KOPT-K1 (cell line): ENCODE data around the gene GPC3.

Experiments
- H3K27ac ChIP-seq: fragments of 200-600 bp; sonication (generic); 2 replicates; pipeline ENCODE4 v1.5.1; 2016; ENCODE audit warnings: antibody characterized with exemption, mild to moderate bottlenecking, low read depth, low read length; ENCODE audit not compliant: poor library complexity, severe bottlenecking
- H3K36me3 ChIP-seq: fragments of 200-600 bp; sonication (generic); 2 replicates; pipeline ENCODE4 v1.5.1; 2017; ENCODE audit warnings: antibody characterized with exemption, mild to moderate bottlenecking, low read length, moderate library complexity; ENCODE audit not compliant: insufficient read depth
- H3K9me3 ChIP-seq: fragments of 200-600 bp; sonication (generic); 2 replicates; pipeline ENCODE4 v1.5.1; 2017; ENCODE audit warnings: antibody characterized with exemption, low read length, mild to moderate bottlenecking; ENCODE audit not compliant: insufficient read depth, poor library complexity, severe bottlenecking

GPC3 gene

DNA sequence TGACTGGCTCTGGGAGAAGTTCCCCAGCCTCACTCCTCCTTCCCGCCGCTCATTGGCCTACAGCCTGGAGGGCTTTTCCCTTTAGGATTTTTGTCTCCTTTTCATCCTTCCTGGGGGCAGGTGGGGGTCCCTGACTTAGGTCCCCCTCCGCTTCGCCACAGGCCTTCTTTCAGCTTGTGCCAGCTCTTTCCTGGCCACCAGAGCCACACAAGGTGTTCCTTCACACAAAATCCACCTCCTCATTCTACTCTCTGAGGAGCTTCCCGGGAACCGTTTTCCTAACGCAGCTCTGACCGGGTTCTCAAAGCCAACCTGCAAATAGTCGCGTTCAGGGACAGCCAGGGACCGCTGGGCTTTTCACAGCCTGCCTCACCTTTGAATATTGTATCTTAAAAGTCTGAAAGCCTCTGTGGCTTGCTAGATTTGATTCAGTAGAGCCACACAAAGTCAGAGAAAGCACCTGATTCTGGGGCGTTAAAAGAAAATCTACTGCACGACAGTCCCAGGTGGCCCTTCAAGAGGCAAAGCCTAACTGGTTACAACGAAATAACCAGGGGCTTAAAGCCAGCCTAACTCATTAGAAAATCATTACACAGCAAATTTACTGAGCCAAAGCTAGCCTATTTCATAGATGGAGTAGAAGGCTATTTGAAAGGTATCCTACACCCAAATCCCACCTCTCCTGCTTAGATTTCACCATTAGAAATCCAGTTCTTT is 731 bp upstream of the GPC3 start:
- Histone ChIP-seq H3K36me3 (no peaks in the 10 kb centered on the region), H3K27ac (no peak overlapping the region), H3K9me3 (no peaks in the 10 kb centered on the region)

DNA sequence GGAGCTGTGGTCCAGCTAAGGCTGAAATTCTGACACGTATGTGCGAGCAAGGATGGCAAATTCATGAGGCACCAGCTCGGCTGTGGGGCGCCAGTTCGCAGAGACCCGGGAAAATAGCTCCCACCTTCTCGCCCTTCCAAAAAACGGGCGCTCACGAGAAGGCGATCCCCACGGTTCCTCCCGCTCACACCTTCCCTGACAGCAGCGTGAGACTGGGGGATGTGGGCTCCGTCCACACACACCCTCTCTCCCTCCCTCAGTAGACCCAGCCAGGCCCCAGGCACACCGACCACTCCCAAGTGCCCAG is 584 bp downstream of the GPC3 start:
- H3K9me3 ChIP-seq = no peaks in the 10 kb centered on the region
- H3K27ac ChIP-seq = no peak overlapping the region
- no peaks in the 10 kb centered on the region for H3K36me3 ChIP-seq

DNA sequence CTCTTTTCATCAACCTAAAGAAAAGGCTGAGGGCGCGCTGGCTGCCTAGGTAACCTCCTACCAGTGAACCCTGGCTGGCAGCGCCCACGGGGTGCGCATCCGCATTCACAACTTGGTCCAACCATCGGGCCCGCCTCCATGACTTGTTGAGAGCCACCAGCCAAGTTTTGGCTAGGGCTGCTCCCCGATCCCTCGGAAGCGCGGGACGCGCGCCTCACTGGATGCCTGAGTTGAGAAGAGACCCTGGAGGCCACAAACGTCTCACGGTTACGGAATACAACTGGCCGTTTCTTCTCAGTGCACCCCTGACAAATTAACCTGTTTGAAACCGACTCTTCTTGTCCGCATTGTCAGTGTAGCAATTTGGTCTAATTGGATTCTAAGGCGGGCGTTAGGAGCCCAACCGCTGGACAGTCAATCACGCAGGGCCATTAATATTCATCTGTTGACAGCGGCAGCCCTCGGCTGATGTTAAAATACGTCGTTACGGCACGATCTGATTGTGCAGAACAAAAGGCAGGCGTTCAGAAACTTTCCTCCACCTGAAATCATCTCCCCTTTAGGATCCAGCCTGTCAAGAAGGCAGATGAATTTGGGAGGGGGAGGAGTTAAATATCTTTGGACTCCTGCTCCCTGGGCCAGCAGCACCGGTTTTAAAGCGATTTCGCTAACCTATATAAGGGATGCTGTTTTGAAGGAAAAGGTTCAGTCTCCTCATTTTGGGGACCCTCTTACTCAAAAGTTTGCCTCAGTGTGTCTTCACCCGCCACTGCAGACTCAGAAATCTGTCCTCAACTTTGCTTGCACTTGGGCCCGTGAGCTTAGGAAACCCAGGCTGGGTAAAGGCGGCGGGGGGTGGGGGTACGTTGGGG is 1.2 kb downstream of the GPC3 start:
- no peak overlapping the region for H3K27ac ChIP-seq

DNA sequence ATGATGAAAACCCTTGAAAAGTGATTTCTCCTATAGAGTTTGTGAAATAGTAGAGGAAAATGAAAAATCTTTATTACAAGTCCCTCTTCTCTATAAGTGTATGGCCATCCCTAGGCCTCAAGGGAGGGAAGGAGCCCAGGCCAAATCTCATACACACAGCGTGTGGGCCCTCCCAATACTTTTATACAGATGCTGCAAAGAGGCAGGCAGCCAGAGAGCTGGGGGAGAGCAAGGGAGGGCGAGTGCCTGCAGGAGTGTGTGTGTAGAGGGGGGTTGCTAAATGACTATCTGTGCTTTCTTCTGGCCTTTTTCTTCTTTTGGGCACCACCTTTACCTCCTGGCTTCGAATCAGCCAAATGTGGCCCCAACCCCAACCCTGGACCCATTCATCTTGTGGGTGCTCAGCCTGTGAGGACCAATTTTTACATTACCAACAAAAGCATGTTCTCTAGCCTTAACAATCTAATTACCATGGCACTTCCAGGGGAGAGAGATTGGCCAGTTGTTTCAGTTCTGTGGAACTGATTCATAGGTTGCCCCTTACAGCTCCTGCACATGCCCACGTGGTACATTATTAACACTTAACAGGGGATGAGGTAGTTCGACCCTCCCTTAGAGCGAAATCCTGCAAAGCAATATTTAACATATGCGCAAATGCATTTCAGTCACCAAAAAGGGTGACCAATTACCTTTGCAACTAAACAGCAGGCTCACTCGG is 2.0 kb downstream of the GPC3 start:
- Histone ChIP-seq H3K36me3 (no peaks in the 10 kb centered on the region), H3K9me3 (no peaks in the 10 kb centered on the region), H3K27ac (no peak overlapping the region)

More for the DNA sequence above, 1.2 kb downstream of the GPC3 start:
- H3K36me3 ChIP-seq = no peaks in the 10 kb centered on the region
- no peaks in the 10 kb centered on the region for H3K9me3 ChIP-seq

DNA sequence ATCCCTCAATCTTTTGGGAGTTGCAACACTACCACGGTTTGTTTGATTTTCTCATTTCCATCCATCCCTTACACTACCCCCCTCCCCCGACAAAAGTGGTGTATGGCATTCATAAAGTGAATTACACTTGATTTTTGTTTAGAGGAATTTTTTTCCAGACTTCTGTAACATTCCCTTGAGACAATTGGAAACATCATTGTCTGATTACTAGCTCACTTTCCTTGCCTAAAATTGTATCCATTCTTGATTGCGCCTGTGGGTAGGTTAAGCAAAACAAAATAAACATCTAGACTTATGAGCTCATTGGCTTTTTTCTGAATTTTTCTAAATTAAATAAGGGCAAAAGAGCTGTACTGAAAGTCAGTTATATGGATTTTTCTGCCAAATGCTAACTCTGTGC is 3.5 kb downstream of the GPC3 start:
- Histone ChIP-seq H3K36me3 (no peaks in the 10 kb centered on the region), H3K9me3 (no peaks in the 10 kb centered on the region), H3K27ac (no peak overlapping the region)

DNA sequence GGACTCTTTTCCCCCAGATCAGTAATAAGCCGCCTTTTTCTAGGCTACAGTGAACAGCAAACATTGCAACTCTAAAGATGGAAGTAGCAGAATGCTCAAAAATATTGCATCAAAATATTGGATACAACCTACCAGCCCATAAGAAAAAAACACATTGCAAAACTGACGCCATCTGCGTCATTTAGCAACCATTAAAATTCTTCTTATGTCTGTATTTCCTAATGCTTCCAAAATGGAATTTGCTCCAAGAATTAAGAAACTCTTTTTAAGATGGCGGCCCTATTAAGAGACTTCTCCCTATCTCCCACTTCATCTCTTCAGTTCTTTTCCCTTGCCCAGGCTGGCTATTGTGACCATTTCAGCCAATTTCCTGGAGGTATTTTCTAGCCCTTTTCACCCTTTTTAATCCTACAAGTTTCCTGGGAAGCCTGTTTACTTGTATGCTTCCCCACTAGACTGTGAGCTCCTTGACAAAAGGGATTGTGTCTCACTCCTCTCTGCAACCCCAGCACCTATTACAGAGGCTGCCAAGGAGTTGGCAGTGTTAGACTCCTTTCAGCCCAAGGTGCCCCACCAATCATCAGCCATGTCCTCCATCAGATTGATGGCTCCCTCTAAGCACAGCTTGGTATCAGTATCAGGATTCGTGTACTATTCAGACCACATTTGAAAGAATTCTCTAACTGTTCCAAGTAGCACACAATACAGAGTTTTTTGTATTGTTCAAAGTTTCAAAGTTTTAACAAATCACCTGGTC is 4.4 kb downstream of the GPC3 start:
- no peaks in the 10 kb centered on the region for H3K9me3 ChIP-seq
- H3K36me3 ChIP-seq = no peaks in the 10 kb centered on the region
- no peak overlapping the region for H3K27ac ChIP-seq

DNA sequence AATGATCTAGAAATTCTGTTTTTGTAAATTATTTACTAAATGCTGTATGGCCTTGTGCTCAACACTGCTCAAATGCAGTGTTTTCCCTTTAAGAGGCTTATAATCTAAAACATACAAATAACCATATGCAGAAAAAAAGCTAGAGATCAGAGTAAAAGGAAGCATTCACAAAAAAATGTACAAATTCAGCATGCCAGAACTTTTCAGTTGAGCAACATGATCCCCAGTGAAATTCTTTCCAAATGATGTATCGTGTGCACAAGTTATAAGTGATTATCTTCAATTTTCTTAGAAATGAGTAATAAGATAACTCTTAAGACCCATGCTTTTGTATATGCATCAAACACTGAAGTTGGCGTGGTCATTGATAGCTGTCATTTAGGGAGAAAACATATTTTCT is 5.0 kb downstream of the GPC3 start:
- no peak overlapping the region for H3K27ac ChIP-seq
- no peaks in the 10 kb centered on the region for H3K36me3 ChIP-seq
- no peaks in the 10 kb centered on the region for H3K9me3 ChIP-seq

DNA sequence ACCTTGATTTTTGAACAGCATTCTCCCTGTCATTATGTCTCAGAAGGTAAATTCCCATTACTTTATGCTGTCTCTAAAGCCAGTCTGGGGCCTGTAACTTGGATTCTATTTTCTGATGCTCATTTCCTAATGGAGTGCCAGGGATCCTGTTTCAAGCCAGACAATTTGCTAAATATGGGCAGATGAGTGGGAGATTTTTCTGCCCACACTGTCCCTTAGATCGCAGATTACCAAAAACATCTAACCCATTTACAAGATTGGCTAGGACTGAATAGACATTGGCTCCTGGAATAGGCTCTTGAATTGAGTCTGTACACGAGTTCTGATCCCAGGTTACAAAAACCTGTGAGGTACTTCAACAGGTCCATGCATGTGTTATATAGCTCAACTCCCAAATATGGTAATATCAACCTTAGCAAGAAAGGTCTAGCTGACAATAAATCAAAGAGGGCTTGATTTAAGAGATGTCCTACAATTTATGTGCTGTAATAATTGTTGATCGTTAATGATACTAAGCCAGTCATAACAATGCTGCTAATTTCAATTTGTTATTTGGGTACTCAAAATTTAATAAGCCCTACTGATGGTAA is 5.7 kb downstream of the GPC3 start:
- no peaks in the 10 kb centered on the region for H3K36me3 ChIP-seq
- H3K9me3 ChIP-seq = no peaks in the 10 kb centered on the region
- H3K27ac ChIP-seq = no peak overlapping the region

DNA sequence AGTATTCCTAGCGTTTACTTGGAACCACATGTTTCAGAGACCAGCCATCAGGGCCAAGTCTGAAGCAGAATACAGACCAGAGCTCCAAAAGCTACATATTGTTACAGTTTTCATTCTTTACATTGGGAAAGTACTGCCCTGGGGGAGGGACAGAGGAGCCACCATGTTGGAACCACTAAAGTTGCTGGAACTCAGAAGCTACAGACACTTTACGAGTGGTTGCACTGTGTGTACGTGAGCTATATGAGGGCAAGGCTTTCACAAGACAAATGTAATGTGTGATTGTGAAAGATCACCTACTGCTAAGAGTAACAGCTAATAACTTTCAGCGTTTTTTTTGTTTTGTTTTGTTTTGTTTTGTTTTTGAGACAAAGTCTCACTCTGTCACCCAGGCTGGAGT is 11.7 kb downstream of the GPC3 start:
- Histone ChIP-seq H3K9me3 (no peaks in the 10 kb centered on the region), H3K27ac (no peak overlapping the region), H3K36me3 (no peaks in the 10 kb centered on the region)

DNA sequence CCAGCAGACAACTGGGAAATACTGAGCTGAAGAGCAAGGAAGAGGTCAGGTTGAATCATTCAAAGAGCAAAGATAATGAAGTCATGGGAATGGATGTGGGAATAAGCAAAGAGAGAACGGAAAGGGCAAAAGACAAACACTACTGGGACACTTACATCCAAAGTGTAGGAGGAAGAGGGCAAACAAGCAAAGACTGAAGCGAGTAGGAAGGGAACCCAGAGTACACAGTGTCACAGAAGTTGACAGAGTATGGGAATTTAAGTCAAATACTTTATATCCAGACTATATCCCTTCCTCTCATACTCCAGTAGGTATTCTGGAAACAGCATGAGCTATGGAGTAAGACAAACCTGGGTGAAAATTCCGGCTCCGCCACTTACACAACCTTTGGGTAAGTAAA is 12.5 kb downstream of the GPC3 start:
- H3K9me3 ChIP-seq = no peaks in the 10 kb centered on the region
- H3K27ac ChIP-seq = no peak overlapping the region
- H3K36me3 ChIP-seq = no peaks in the 10 kb centered on the region

DNA sequence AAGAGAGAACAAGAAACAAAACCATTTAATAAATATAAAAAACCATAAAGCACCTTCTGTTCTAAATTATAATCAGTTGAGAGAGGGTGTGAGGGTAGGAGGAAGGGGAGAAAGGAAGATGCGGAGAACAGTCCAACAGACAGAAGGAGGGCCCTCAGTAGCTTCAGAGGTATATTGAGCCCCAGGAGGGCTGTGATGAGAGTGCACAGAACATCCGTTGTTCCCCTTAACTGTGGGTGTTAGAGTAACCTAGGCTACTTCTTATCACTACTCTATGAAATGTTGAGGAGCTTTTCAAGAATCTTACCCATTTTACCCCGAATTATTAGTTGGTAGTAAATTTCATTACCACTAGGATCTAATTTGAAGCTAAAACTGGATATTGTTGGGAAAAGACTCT is 13.8 kb downstream of the GPC3 start:
- H3K9me3 ChIP-seq = no peaks in the 10 kb centered on the region
- no peak overlapping the region for H3K27ac ChIP-seq
- H3K36me3 ChIP-seq = no peaks in the 10 kb centered on the region

DNA sequence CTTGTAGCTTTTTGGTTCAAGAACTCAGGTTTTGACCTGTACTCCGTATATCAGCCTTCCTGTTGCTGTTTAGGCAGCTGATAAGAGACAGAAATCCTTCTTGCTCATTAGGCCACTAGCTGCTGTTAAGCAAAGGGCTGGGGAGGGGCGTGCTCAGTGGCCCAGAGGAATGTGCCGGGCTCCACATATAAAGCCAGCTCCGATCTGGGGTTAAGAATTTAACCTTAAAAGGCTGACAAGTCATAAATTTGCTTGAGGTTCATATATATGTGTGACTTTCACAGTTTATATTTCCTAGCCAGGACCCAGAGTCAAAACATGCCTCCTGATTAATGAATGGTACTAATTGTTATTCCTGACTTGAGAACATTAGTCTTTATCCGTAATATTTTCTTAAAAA is 15.3 kb downstream of the GPC3 start:
- Histone ChIP-seq H3K27ac (no peak overlapping the region), H3K36me3 (no peaks in the 10 kb centered on the region)

DNA sequence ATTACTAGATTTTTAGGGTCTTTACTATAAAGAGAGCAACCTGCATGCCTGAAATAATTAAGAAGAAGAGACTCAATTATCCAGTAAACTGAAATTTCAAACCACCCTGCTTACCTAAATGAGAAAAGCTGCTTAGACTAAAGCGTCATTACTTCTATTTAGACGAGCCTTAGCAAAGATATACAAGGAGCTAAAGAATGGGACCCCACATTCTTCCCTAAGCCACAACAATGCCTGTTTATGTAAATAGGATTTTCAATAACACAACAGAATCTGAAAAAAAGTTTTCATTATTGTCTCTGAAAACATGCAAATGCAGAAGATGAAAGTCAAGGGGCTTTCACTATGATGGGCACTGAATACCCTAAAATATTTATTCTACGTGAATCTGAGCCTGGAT is 16.2 kb downstream of the GPC3 start:
- H3K9me3 ChIP-seq = no peaks in the 10 kb centered on the region
- no peaks in the 10 kb centered on the region for H3K36me3 ChIP-seq
- H3K27ac ChIP-seq = no peak overlapping the region

More for the DNA sequence above, 15.3 kb downstream of the GPC3 start:
- no peaks in the 10 kb centered on the region for H3K9me3 ChIP-seq

DNA sequence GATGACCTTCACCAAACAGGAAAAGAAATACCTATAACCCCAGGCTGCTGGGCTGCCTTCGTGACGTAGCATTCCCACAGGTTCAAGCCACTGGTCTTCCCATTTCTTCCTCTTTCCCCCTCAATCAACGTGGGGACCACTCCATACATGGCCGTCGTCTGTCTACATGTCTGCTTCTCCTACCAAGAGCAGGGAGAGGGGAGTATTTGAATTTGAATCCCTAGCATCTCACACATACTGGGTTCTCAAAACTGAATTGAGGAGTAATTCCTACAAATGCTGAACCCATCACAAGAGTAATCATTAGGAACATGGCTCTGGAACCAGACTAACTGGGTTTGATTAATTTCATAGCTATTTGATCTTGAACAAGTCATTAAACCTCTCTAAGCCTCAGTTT is 17.3 kb downstream of the GPC3 start:
- Histone ChIP-seq H3K36me3 (no peaks in the 10 kb centered on the region), H3K9me3 (no peaks in the 10 kb centered on the region), H3K27ac (no peak overlapping the region)
